DOHH2 (cell line): ENCODE measurements around the gene ABR.

Experiments used
- EZH2phosphoT487 ChIP-seq: fragments of 200-600 bp; sonication (generic); IDR thresholded peaks from 2 replicates; pipeline ENCODE4 v1.6.1; 2017; ENCODE audit warnings: borderline replicate concordance, mild to moderate bottlenecking, antibody characterized with exemption, low read length, moderate library complexity, mixed read lengths
- TF ChIP-seq, protein P1 (sequence below): fragments of 200-600 bp; sonication (generic); IDR thresholded peaks from one replicate; pipeline ENCODE4 v1.5.1; 2014; ENCODE audit warnings: antibody characterized with exemption, mild to moderate bottlenecking, low read depth, low read length; ENCODE audit not compliant: poor library complexity, severe bottlenecking

DNA sequence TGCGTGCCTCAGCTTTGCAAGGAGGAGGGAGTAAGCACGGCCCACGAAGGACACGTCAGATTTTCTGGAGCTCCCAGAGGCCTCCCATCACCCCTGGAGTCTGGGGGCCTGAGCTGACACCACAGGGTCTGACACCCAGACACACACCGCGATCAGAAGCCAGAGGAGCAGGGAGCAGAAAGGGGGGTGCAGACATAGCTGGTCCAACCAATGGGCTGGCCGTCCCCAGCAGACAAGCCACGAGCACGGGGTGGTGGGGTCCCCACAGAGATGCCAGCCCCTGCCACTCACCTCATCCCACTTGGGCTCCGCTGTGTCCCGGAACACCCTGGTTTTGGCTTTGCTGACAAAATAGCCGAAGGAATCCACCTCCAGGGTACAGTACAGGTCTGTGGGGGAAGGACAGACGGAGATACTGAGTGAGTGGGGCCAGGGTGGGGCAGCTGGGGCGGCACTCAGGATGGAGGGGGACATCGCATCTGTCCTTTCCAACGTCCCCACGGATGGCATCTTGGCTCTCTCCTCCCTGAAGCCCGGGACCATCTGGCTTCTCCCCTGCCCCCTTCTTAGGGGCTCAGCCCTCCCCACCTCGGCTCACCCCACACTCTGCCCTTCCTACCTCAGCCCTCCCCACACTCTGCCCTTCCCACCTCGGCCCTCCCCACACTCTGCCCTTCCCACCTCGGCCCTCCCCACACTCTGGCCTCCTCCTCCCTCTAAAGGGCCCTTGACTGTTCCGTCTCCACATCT lies 129.4 kb downstream of the ABR start:
- TF ChIP-seq, protein P1, sequence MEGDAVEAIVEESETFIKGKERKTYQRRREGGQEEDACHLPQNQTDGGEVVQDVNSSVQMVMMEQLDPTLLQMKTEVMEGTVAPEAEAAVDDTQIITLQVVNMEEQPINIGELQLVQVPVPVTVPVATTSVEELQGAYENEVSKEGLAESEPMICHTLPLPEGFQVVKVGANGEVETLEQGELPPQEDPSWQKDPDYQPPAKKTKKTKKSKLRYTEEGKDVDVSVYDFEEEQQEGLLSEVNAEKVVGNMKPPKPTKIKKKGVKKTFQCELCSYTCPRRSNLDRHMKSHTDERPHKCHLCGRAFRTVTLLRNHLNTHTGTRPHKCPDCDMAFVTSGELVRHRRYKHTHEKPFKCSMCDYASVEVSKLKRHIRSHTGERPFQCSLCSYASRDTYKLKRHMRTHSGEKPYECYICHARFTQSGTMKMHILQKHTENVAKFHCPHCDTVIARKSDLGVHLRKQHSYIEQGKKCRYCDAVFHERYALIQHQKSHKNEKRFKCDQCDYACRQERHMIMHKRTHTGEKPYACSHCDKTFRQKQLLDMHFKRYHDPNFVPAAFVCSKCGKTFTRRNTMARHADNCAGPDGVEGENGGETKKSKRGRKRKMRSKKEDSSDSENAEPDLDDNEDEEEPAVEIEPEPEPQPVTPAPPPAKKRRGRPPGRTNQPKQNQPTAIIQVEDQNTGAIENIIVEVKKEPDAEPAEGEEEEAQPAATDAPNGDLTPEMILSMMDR: no peak
- TF ChIP-seq EZH2phosphoT487: no peak
